HepG2 (cell line): Measurements from ENCODE around the gene TBC1D20. TPM values are rescaled to one million over a fixed set of nuclear protein-coding genes. Genes with fewer than 3 reads are reported as not detected.

ENCODE experiments used
- ARID3A ChIP-seq: IDR thresholded peaks from 2 replicates; pipeline ENCODE4 v1.6.1; 2012; ENCODE audit warnings: low read depth, low read length, improper control_type of control experiment
- ASH2L ChIP-seq: fragments of 300-600, 200-600 bp; sonication (generic); IDR thresholded peaks from 2 replicates; pipeline ENCODE4 v1.7.0; 2017; ENCODE audit warnings: low read depth, mild to moderate bottlenecking, moderate library complexity, mixed read lengths, low read length; ENCODE audit not compliant: insufficient read length
- DDIT3 ChIP-seq: sonication (generic); formaldehyde crosslinking; IDR thresholded peaks from 2 replicates; pipeline ENCODE4 v1.4.0; 2020; ENCODE audit warnings: mild to moderate bottlenecking, missing genetic modification reagents
- EED ChIP-seq: sonication (generic); formaldehyde crosslinking; IDR thresholded peaks from 2 replicates; pipeline ENCODE4 v1.5.0; 2020; ENCODE audit warnings: mild to moderate bottlenecking, missing genetic modification reagents
- MED8 ChIP-seq: sonication (generic); formaldehyde crosslinking; IDR thresholded peaks from 2 replicates; pipeline ENCODE4 v1.8.1; 2023; ENCODE audit warnings: mild to moderate bottlenecking, missing genetic modification reagents; ENCODE audit not compliant: insufficient replicate concordance
- MIER3 ChIP-seq: IDR thresholded peaks from 2 replicates; pipeline ENCODE4 v1.6.1; 2016; ENCODE audit warnings: missing compliant biosample characterization, borderline replicate concordance
- PATZ1 ChIP-seq: sonication (generic); formaldehyde crosslinking; IDR thresholded peaks from 2 replicates; pipeline ENCODE4 v1.4.0; 2020; ENCODE audit warnings: missing genetic modification reagents
- PCBP1 ChIP-seq: fragments of 200-400 bp; formaldehyde crosslinking; IDR thresholded peaks from 2 replicates; pipeline ENCODE4 v1.6.1; 2017; ENCODE audit warnings: mild to moderate bottlenecking, low read depth, low read length, borderline replicate concordance
- PRMT3 ChIP-seq: sonication (generic); formaldehyde crosslinking; IDR thresholded peaks from 2 replicates; pipeline ENCODE4 v1.8.1; 2022; ENCODE audit warnings: low read depth, mild to moderate bottlenecking, moderate library complexity, missing genetic modification reagents, borderline replicate concordance
- THAP9 ChIP-seq: sonication (generic); formaldehyde crosslinking; IDR thresholded peaks from 2 replicates; pipeline ENCODE4; 2020; ENCODE audit warnings: missing genetic modification reagents, mild to moderate bottlenecking, borderline replicate concordance
- ZNF30 ChIP-seq: sonication (generic); formaldehyde crosslinking; IDR thresholded peaks from 2 replicates; pipeline ENCODE4 v1.5.0; 2020; ENCODE audit warnings: mild to moderate bottlenecking, missing genetic modification reagents
- ZNF34 ChIP-seq: sonication (generic); formaldehyde crosslinking; IDR thresholded peaks from 2 replicates; pipeline ENCODE4 v1.4.0; 2020; ENCODE audit warnings: mild to moderate bottlenecking, missing genetic modification reagents, borderline replicate concordance
- ZNF572 ChIP-seq: sonication (generic); formaldehyde crosslinking; IDR thresholded peaks from 2 replicates; pipeline ENCODE4 v1.5.1; 2020; ENCODE audit warnings: mild to moderate bottlenecking, missing genetic modification reagents
- ZNF589 ChIP-seq: sonication (generic); formaldehyde crosslinking; conservative IDR thresholded peaks from 2 replicates; pipeline ENCODE4 v1.8.0; 2022; ENCODE audit warnings: mild to moderate bottlenecking, moderate library complexity, missing genetic modification reagents
- ZNF687 ChIP-seq: sonication (generic); formaldehyde crosslinking; IDR thresholded peaks from 2 replicates; pipeline ENCODE4 v1.5.1; 2020; ENCODE audit warnings: mild to moderate bottlenecking, missing genetic modification reagents, moderate library complexity
- ZNF709 ChIP-seq: sonication (generic); formaldehyde crosslinking; IDR thresholded peaks from 2 replicates; pipeline ENCODE4 v1.5.0; 2020; ENCODE audit warnings: mild to moderate bottlenecking, missing genetic modification reagents
- polyA plus RNA-seq, 8 experiments: library from polyadenylated mRNA; depleted of rRNA in 3 of 8; stranded (reverse) in 7 of 8; unstranded in 1 of 8; fragments of >200 nt; fragmentation: Illumina TruSeq in 4 of 8; extraction: Trizol in 4 of 8; gene quantifications; 2 replicates each; pipeline versions ENCODE4 v1.2.1 to v1.2.3, GENCODE V29; 2011 to 2016; ENCODE audit warnings: low read depth in 4 of 8, missing spikeins in 1 of 8, mixed read lengths in 1 of 8; ENCODE audit not compliant: insufficient read depth in 1 of 8
- total RNA-seq, 5 experiments: library from RNA; depleted of rRNA; stranded (reverse); fragments of >200 nt; fragmentation: Illumina TruSeq; extraction: Trizol; gene quantifications; 2 replicates each; pipeline ENCODE4 v1.2.3, GENCODE V29; 2016; ENCODE audit warnings: low read depth in 1 of 5

TBC1D20 gene
- total and polyA plus RNA-seq, 2 of the 13 experiments (the other 11 are each of a cell fraction or from before 2014, with no cell fraction given): 36.6 to 47.1 TPM

- TF ChIP-seq PRMT3 (CRISPR knock-in tag): no peak
- no peak for TF ChIP-seq DDIT3 (CRISPR knock-in tag)
- no peak for TF ChIP-seq ASH2L
- TF ChIP-seq ZNF34 (CRISPR knock-in tag): no peak
- TF ChIP-seq ZNF709 (CRISPR knock-in tag): no peak
- TF ChIP-seq EED (CRISPR knock-in tag): no peak
- TF ChIP-seq ZNF589: no peak
- no peak for TF ChIP-seq THAP9
- TF ChIP-seq ZNF572 (CRISPR knock-in tag): 0 out of 2 replicates have a peak, but pooled peaks have one; percentile 54
- TF ChIP-seq MIER3: no peak
- TF ChIP-seq ARID3A: no peak
- 0 out of 2 replicates have a peak, but pooled peaks have one; percentile 2 for TF ChIP-seq PCBP1
- TF ChIP-seq PATZ1 (CRISPR knock-in tag): no peak
- TF ChIP-seq ZNF687 (CRISPR knock-in tag): peak; percentile 42
- TF ChIP-seq MED8 (CRISPR knock-in tag): no peak
- no peak for TF ChIP-seq ZNF30 (CRISPR knock-in tag)
These were observed 41.4 kb downstream of the TBC1D20 start (continued) for GRCh38 chr20:420721-421574.
